ENCODE results near the gene MAL.
A peak's percentile ranks its signal among the peaks of the same experiment; 100 is the strongest.

Gene MAL

DNA sequence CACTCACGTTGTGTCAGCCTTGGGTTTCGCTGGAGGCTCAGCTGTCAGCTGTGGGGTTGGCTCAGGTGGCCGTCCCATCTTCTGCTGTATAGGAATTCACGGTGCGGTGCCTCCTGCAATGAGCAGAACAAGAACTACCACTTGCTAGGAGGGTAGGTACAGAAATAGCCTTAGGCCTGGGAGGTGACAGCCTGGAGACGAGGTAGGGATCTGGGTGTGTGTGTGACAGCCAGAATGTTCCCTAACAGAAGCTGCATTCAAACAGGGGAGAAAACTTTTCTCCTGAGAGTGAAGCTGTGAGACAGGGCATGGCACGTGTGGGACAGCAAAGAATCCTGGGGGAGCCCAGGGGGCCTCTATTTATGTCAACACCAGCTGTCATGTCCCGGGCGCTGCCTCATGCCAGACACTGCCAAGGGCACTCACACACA is 8.4 kb upstream of the MAL start:
- no peak for DNase-seq

- DNase-seq, result no peak
Observed at GRCh38 chr2:95017836-95018235, 7.7 kb upstream of the MAL start.

GRCh38 chr2:95018301-95018700 is 7.2 kb upstream of the MAL start:
- DNase-seq, result no peak

GRCh38 chr2:95018861-95019550 is 6.5 kb upstream of the MAL start:
- DNase-seq, result no peak

DNA sequence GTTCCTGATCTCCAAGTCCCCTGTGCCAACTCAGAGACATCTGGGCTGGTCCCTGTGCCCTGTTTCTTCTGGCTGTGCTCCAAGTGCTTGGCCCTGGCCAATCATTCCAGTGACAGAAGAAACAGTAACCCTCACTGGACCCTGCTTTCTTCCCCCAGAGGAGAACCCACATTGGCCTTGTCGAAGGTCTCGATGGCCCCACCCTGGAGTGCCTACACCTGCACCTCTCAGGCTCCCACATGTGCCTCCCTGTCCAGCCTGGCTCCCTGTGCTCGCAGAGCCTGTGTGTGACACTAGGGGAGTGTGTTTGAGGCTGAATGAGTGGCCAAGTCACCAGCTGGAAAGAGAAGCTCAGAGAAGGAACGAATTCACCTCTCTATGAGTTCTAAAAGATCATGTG is 5.9 kb upstream of the MAL start:
- no peak for DNase-seq

GRCh38 chr2:95020275-95021022 is 5.1 kb upstream of the MAL start:
- no peak for DNase-seq

GRCh38 chr2:95021023-95021416 is 4.5 kb upstream of the MAL start:
- DNase-seq, result no peak

DNA sequence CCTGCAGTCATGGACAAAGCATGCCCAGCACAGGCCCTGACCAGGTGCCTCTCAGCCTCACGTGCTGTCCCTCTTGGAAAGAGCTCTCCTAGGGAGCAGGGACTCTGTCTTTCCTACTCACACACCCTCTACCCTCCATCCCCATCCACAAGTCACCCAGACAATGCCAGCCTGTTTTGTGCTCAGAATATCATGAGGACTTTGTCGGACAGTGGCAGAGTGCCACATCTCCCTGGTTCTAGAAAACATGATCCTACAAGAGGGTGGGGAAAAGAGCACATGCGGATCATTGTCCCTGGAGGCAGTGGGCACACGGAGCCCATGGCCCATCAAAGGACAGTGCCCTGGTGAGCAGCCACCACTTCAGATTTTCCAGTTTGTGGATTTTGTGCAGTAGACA is 3.7 kb upstream of the MAL start:
- DNase-seq, result no peak

- peak; percentile 68 for DNase-seq
Observed at GRCh38 chr2:95022309-95023221, 2.9 kb upstream of the MAL start.

- peak; percentile 57 for DNase-seq
Observed at GRCh38 chr2:95023222-95023597, 2.3 kb upstream of the MAL start.

GRCh38 chr2:95024371-95024770 is 1.1 kb upstream of the MAL start:
- DNase-seq, result no peak

DNA sequence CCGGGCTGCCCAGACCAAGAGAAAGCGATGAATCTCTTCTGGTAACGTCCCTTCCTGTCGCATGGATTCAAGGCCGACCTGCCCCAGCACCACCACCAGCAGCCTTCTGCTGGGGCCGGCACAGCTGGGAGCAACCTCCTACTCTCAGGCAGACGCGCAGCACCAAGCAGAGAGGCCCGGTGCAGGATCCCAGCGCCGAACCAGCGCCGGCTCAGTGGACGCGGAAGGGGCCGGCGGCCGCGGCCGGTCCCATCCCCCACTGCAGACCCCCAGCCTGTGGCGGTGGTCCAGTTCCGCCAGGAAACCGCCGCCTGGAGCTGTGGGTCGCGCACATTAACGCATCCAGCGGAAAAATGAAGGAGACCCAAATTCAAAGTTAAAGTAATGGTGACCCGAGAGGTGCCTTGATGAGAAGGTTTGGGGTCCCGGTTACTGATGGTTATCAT is 525 bp upstream of the MAL start:
- no peak for DNase-seq

DNA sequence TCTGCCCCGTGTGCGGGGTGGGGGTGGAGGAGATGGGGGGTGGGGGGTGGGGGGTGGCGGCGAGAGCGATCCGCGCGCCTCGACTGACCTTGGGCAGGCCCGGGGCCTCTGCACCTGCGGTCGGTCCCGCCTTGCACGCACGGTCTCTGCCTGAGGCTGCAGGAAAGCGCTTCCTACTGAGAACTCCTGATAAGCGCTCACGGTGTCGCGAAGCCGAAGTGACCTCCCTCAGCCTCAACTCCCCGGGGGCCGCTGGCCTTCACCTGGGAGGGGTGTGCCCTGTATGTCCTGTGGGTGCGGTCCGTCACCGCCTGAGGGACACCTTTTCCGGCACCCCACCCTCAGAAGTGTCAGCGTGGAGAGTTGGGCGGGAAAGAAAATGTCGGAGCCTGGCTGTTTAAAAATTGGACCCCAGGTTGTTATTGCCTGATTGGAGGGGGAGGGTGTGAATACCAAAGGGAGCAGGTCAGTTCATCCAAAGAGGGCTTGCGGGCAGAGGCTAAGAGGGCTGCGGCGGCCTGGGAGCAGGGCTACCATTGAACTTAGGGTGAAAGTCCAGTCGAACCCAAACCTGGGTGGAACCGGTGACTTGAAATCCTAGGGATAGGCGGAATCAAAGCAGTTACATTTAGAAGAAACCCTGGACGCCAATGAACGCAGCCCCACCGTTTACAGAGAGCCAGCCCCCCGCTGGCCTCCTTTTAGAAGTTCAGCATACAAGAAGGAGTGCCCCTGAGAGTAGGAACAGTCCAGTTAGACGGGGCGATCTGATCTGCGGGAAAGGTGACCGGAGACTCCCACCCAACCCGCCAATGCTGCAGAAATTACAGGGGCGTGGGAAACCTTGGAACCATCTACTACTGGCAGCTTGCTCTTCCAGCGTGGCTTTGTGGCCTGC is 1.2 kb downstream of the MAL start:
- no peak for DNase-seq

DNA sequence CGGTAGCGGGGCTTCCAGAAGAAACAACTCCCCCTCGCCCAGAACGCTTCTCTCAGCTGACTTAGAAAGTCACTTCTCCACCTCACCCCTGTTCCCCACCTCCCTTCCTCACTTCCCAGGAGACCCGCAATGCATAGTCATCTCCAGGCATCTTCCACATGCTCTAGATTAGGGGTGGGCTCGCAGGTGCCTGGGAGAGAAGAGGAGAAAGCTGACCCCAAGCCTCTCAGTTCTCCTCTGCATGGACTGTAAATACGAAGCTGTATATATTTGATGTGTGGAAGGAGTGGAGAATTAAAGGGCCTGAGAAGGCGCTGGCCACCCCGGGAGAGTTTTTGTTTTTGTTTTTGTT is 1.8 kb downstream of the MAL start:
- DNase-seq, result no peak

- no peak for DNase-seq
Observed at GRCh38 chr2:95029898-95030341, 4.4 kb downstream of the MAL start.

GRCh38 chr2:95030496-95030895 is 5.0 kb downstream of the MAL start:
- no peak for DNase-seq

GRCh38 chr2:95031076-95031725 is 5.7 kb downstream of the MAL start:
- no peak for DNase-seq

DNA sequence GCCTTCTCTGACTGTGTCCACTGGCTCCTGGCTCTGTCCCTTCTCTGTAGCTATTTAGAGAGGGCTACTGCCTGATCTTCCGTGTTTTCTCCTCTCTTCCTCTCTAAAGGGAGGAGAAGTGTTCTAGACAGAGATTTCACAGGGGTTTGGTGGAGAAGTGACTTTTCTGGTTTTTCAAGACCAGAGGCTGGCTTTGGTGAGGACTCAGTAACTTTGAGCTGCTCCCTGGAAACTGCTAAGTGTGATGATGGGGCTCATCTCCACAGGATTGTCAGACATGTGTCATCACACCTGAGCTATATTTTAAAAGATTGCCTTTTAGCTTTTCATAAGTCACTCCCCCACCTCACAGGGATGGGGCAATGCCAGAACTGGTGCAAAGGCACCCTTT is 6.2 kb downstream of the MAL start:
- no peak for DNase-seq

DNA sequence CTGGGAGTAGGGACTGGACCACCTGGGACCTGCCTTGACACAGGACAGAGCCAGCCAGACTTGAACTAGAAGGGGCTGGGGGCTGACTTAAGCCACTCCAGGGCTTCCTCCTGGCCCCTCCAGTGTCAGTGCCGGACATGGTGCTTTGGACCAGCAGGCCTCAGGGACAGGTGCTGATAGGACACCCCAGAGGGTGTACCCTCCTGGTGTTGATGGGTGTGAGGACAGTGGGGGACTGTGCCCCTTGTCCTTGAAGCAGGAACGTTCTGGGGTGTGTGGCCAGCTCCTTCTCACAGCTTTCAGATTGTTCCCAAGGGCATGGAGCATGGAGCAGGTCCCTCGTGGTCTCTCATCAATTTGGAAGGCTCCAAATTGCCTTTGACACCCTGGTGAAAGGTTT is 6.8 kb downstream of the MAL start:
- DNase-seq, result no peak

GRCh38 chr2:95032868-95033603 is 7.5 kb downstream of the MAL start:
- DNase-seq, result no peak

DNA sequence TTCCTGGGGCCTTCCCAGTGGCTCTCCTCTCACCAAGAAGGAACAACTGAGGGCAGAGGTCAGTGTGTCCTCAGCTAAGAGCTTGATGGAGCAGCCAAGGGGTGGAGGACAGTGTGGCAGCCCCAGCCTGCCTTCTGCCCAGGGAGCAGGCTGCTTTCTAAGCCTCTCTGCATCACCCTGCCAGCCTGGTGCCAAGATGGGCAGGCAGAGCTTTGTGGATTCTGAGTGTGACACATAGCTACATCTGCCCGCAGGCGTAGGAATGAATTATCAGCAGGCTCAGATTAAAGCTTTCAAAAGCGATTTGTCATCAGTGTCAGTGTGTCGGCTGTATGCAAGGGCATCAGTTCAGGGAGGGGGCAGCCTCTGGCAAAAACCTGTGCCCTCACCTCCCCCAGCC is 8.7 kb downstream of the MAL start:
- no peak for DNase-seq

Data from CD4-positive, alpha-beta T cell treated with Interferon gamma for 1 hour (primary cell).